Chondrocyte (in vitro differentiated cells): Measurements from ENCODE around the gene RSPO4. TPM values are rescaled to one million over a fixed set of nuclear protein-coding genes. Genes with fewer than 3 reads are reported as not detected.

Source experiments
- DNase-seq: peaks from one replicate; pipeline ENCODE4 v3.0.0; 2021; ENCODE audit warnings: mixed read lengths, low spot score
- H3K27ac Mint-ChIP-seq: one replicate; pipeline ENCODE4 v1.8.0; 2021; ENCODE audit warnings: mild to moderate bottlenecking, moderate library complexity, mixed read lengths; ENCODE audit not compliant: unreplicated experiment
- H3K27me3 Mint-ChIP-seq: 2 replicates; pipeline ENCODE4 v1.8.0; 2021; ENCODE audit warnings: low read depth, mixed read lengths
- H3K36me3 Mint-ChIP-seq: 2 replicates; pipeline ENCODE4 v1.8.0; 2021; ENCODE audit warnings: low read depth, mixed read lengths
- H3K4me1 Mint-ChIP-seq: 2 replicates; pipeline ENCODE4 v1.8.0; 2021; ENCODE audit warnings: low read depth, mild to moderate bottlenecking, mixed read lengths
- H3K4me3 Mint-ChIP-seq: one replicate; pipeline ENCODE4 v1.8.0; 2021; ENCODE audit warnings: mild to moderate bottlenecking, moderate library complexity, mixed read lengths; ENCODE audit not compliant: unreplicated experiment
- H3K9me3 Mint-ChIP-seq: 2 replicates; pipeline ENCODE4 v1.8.0; 2021; ENCODE audit warnings: low read depth, mixed read lengths
- total RNA-seq: library from RNA; stranded (reverse); gene quantifications from 3 replicates; pipeline ENCODE4 v1.2.1, GENCODE V29; 2021
- TF ChIP-seq, protein P1 (sequence below): fragments of 200-600 bp; sonication (generic); IDR thresholded peaks from 2 replicates; pipeline ENCODE4 v1.5.0; 2021; ENCODE audit warnings: antibody characterized with exemption, mild to moderate bottlenecking, moderate library complexity

Gene RSPO4
- total RNA-seq, 1 donor from 2014 or later, result not detected

DNA sequence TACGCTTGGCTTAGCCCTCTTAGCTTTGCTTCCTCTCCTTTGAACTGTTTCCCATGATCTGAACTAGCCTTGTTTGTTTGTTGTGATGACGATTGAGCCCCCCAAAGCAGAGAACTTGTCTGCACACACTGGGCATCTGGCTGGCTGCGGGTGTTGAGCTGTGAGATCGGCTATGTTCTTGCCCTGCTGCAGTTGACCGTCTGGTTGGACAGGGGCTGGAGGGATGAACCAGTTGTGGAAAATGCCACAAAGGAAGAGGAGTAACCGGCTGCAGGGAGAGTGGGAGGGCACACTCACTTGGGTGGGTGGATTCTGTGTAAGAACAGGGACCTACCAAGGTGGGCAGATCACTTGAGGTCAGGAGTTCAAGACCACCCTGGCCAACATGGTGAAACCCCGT, 12.4 kb upstream of the RSPO4 start:
- H3K9me3 Mint-ChIP-seq, result no peaks in the 10 kb centered on the region
- peaks cover 13% of the 10 kb centered on the region for H3K27me3 Mint-ChIP-seq
- H3K36me3 Mint-ChIP-seq, result no peaks in the 10 kb centered on the region
- H3K4me1 Mint-ChIP-seq, result no peaks in the 10 kb centered on the region
- H3K4me3 Mint-ChIP-seq, result no peak overlapping the region
- TF ChIP-seq, protein P1, sequence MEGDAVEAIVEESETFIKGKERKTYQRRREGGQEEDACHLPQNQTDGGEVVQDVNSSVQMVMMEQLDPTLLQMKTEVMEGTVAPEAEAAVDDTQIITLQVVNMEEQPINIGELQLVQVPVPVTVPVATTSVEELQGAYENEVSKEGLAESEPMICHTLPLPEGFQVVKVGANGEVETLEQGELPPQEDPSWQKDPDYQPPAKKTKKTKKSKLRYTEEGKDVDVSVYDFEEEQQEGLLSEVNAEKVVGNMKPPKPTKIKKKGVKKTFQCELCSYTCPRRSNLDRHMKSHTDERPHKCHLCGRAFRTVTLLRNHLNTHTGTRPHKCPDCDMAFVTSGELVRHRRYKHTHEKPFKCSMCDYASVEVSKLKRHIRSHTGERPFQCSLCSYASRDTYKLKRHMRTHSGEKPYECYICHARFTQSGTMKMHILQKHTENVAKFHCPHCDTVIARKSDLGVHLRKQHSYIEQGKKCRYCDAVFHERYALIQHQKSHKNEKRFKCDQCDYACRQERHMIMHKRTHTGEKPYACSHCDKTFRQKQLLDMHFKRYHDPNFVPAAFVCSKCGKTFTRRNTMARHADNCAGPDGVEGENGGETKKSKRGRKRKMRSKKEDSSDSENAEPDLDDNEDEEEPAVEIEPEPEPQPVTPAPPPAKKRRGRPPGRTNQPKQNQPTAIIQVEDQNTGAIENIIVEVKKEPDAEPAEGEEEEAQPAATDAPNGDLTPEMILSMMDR, result no peak
- DNase-seq, result no peak
- no peak overlapping the region for H3K27ac Mint-ChIP-seq

DNA sequence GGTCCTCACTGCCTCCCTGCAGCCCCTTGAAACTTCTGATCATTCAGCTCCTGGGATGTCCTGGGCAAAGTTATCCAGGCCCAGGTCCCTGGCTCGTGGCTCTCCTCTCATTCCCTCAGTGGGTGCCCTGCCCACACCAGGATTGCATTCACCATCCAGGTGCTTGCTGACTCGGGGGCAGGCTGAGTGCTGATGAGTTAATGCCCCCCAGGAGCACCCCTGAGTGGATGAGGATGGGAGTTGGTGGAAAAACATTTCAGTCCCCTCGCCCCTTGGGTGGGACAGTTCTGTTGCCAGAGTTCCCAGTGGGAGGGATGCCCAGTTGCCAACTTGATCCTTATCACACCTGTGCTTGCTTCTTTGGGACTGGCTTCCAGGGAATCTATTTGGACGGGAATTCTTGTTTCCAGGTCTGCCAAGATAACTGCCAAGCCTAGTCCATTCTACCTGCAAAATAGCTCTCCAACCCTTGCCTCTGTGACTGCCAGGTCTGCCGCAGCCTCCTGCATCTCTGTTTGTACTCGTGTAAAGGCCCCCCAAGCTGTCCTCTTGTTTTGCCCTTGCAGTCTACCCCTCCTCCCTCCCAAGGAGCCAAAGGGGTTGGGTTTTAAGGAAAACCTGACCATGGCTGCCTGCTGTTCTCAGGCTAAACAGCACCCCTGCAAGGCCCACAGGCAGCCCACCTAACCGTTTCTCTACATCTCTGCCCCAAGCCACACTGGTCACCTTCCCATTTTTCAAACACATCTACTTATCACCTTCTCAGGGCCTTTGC, 11.6 kb upstream of the RSPO4 start:
- Mint-ChIP-seq H3K9me3 (peaks cover 3% of the 10 kb centered on the region), H3K27me3 (peaks cover 15% of the 10 kb centered on the region), H3K27ac (no peak overlapping the region), H3K4me3 (no peak overlapping the region), H3K36me3 (no peaks in the 10 kb centered on the region), H3K4me1 (no peaks in the 10 kb centered on the region)
- no peak for DNase-seq
- TF ChIP-seq, protein P1, result no peak

DNA sequence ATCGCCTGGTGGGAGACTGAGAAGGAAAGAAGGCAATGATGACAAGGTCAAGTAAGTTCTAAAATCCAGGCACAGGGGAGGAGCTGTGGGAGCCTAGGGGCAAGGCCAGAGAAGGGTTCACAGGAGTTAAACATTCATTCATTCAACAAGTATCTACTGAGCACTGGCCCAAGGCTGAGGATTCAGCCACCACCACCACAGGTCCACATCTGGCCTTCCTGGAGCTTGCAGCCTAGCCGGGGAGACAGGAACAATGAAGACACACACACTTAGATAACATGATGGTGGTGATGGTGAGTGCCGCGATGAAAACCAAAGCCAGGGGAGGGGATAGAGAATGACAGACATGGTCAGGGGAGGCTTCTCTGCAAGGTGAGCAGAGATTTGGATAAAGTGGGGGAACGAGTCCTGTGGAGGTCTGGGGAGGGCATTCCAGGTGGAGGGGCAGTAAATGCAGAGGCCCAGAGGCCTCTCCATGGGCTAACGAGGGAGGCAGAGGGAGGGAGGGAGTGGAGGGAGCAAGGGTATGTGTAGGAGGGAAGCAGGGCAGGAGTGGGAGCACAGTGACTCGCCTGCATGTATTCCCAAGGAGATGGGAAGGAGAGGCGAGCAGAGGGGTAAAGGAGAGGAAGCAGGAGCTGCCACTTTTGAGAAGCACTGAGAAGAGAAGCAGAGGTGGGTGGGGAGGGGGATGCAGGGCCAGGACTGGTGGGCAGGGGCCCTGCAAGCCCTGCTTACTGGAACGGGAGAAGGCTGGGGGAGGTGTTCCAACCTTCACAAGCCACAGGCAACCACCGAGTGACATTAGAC, 10.5 kb upstream of the RSPO4 start:
- TF ChIP-seq, protein P1, result no peak
- Mint-ChIP-seq H3K36me3 (no peaks in the 10 kb centered on the region), H3K27me3 (peaks cover 15% of the 10 kb centered on the region), H3K4me1 (no peaks in the 10 kb centered on the region), H3K27ac (no peak overlapping the region), H3K4me3 (no peak overlapping the region), H3K9me3 (peaks cover 3% of the 10 kb centered on the region)
- DNase-seq, result no peak

DNA sequence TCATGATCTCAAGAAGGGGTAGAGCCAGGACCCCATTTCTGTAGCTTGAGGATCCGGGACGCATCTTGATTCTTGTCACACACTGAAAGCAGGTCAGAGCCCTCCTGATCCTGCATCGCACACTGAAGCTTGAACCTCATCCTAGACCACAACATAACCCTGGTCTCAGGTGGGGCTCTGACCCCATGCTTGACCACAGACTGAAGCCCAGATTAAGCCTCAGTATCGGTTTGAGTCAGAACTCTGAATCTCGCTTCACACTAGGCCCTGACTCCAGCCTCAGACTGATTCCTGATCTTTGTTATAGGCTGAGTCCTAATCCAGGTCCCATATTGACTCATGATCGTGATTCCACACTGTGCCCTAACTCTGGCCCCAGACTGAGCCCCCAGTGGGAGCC, 8.5 kb upstream of the RSPO4 start:
- Mint-ChIP-seq H3K9me3 (peaks cover 3% of the 10 kb centered on the region), H3K27me3 (peaks cover 17% of the 10 kb centered on the region), H3K27ac (no peak overlapping the region), H3K4me1 (no peaks in the 10 kb centered on the region), H3K36me3 (no peaks in the 10 kb centered on the region), H3K4me3 (no peak overlapping the region)
- TF ChIP-seq, protein P1, result no peak
- DNase-seq, result no peak

DNA sequence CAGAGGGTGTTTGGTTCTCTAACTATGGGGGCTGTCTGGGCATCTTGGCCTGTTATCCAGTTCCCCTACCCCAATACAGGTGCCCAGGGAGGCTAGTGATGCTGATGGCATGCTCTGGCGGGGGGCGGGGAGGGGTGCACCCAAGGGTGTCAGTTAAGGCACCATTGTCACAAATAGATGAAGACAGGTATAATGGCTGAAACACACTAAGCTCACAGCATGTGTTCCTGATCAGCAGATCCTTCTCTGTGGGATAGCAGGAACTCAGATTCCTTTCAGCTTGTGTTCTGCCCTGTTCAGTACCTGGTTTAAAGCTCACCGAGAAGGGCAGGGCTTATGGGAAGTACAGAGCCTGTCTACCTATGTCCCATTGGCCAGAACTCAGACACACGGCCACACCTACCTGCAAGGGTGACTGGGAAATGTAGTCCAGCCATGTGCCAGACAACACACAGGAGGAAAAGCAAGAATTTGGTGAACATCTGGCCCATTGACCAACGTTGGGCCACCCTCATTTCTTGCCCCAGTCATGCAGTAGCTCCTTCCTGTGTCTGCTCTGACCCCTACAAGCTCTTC, 3.4 kb upstream of the RSPO4 start:
- no peak for DNase-seq
- Mint-ChIP-seq H3K4me1 (peaks cover 6% of the 10 kb centered on the region), H3K4me3 (no peak overlapping the region), H3K36me3 (peaks cover 5% of the 10 kb centered on the region), H3K27me3 (peaks cover 43% of the 10 kb centered on the region), H3K9me3 (peaks cover 3% of the 10 kb centered on the region), H3K27ac (no peak overlapping the region)
- TF ChIP-seq, protein P1, result no peak
